ENCODE data around the gene THSD7A. TPM values are rescaled to one million over a fixed set of nuclear protein-coding genes. Genes with fewer than 3 reads are reported as not detected.

Gene THSD7A
- total and polyA plus RNA-seq, 2 of the 8 experiments (the other 6 are each of a cell fraction or from before 2014, with no cell fraction given): 0.44 to 1.2 TPM

DNA sequence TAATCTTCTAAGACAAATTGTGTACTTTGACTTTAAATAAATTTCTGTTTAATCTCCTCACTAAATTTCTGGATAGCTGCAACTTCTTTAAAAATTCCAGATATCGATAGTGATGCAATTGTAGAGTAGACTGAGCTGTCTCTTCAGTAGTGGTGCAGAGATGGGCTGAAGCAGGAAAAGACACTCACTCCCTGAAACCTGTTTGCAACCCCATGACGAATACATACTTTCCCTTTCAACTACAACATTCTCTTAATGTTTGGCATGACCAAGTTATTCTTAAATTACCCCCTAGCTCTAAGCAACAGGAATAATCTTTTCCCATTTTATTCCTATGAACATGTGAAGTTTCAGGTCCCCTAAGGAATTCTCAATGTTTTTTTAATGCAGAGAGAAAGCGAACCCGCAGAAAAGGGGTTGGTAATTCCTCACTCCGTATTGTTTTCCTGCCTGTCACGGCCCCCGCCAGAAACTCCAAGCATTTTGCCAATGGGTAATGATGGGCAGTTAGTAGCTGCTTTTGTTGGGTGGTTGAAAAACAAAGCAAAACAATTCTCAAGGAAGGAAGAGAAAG, 1.3 kb downstream of the THSD7A start (continued):
- TF ChIP-seq EP300 (IDR thresholded peaks at IDR 0.05; ENCODE audit: borderline replicate concordance in 1 of 2, low read depth in 2 of 2, low read length in 2 of 2): no peak
- TF ChIP-seq TBP (IDR thresholded peaks at IDR 0.05; ENCODE audit: low read depth, low read length): no peak
- no peak for TF ChIP-seq EGR1 (IDR thresholded peaks at IDR 0.05; ENCODE audit: borderline replicate concordance, low read depth, low read length)
- TF ChIP-seq BRCA1 (IDR thresholded peaks at IDR 0.05; ENCODE audit: low read depth, low read length): no peak
- no peak for TF ChIP-seq NANOG (IDR thresholded peaks at IDR 0.05; ENCODE audit: insufficient read depth, low read depth, low read length, poor library complexity, severe bottlenecking)
- TF ChIP-seq BACH1 (IDR thresholded peaks at IDR 0.05; ENCODE audit: low read length): no peak
- TF ChIP-seq GTF2F1 (IDR thresholded peaks at IDR 0.05; ENCODE audit: borderline replicate concordance, low read depth, low read length): no peak

Measured in H1 (cell line).